HEK293 (cell line): ENCODE results near the gene OR4D9.
A peak's percentile ranks its signal among the peaks of the same experiment; 100 is the strongest.

Experiments used
- BCL11A ChIP-seq: fragments of 450-650 bp; formaldehyde crosslinking; IDR thresholded peaks from 2 replicates; pipeline ENCODE4 v1.5.1; 2016; ENCODE audit warnings: low read depth, missing biosample characterization, missing genetic modification characterization
- GLI4 ChIP-seq: fragments of 450-650 bp; formaldehyde crosslinking; IDR thresholded peaks from 2 replicates; pipeline ENCODE4 v1.5.1; 2016; ENCODE audit warnings: missing biosample characterization, missing genetic modification characterization
- GLIS1 ChIP-seq: fragments of 450-650 bp; formaldehyde crosslinking; IDR thresholded peaks from 2 replicates; pipeline ENCODE4 v1.5.1; 2016; ENCODE audit warnings: missing biosample characterization, missing genetic modification characterization
- HIC1 ChIP-seq: fragments of 450-650 bp; formaldehyde crosslinking; IDR thresholded peaks from 2 replicates; pipeline ENCODE4 v1.5.1; 2016; ENCODE audit warnings: missing biosample characterization, missing genetic modification characterization
- IKZF3 ChIP-seq: fragments of 450-650 bp; IDR thresholded peaks from 2 replicates; pipeline ENCODE4 v1.5.0; 2018; ENCODE audit warnings: missing biosample characterization, mild to moderate bottlenecking, missing genetic modification characterization, moderate library complexity
- INSM2 ChIP-seq: fragments of 450-650 bp; formaldehyde crosslinking; IDR thresholded peaks from 2 replicates; pipeline ENCODE4 v1.5.1; 2016; ENCODE audit warnings: missing biosample characterization, missing genetic modification characterization
- PRDM10 ChIP-seq: fragments of 450-650 bp; formaldehyde crosslinking; IDR thresholded peaks from 2 replicates; pipeline ENCODE4 v1.5.1; 2016; ENCODE audit warnings: missing biosample characterization, missing genetic modification characterization
- REPIN1 ChIP-seq: fragments of 450-650 bp; formaldehyde crosslinking; IDR thresholded peaks from 2 replicates; pipeline ENCODE4 v1.5.1; 2017; ENCODE audit warnings: missing biosample characterization, missing genetic modification characterization, low read depth
- YY1 ChIP-seq: fragments of 450-650 bp; formaldehyde crosslinking; IDR thresholded peaks from 2 replicates; pipeline ENCODE4 v1.5.1; 2018; ENCODE audit warnings: missing biosample characterization, missing genetic modification characterization
- ZNF133 ChIP-seq: fragments of 450-650 bp; formaldehyde crosslinking; IDR thresholded peaks from 2 replicates; pipeline ENCODE4 v1.5.1; 2016; ENCODE audit warnings: missing biosample characterization, missing genetic modification characterization
- ZNF138 ChIP-seq: fragments of 450-650 bp; formaldehyde crosslinking; IDR thresholded peaks from 2 replicates; pipeline ENCODE4 v1.5.1; 2016; ENCODE audit warnings: missing biosample characterization, missing genetic modification characterization, borderline replicate concordance
- ZNF146 ChIP-seq: fragments of 450-650 bp; formaldehyde crosslinking; IDR thresholded peaks from 2 replicates; pipeline ENCODE4 v1.5.1; 2016; ENCODE audit warnings: missing biosample characterization, missing genetic modification characterization
- ZNF18 ChIP-seq: fragments of 450-650 bp; formaldehyde crosslinking; IDR thresholded peaks from 2 replicates; pipeline ENCODE4 v1.5.1; 2016; ENCODE audit warnings: missing biosample characterization, missing genetic modification characterization
- ZNF223 ChIP-seq: fragments of 450-650 bp; formaldehyde crosslinking; IDR thresholded peaks from 2 replicates; pipeline ENCODE4 v1.5.1; 2016; ENCODE audit warnings: missing biosample characterization, missing genetic modification characterization
- ZNF324 ChIP-seq: fragments of 450-650 bp; formaldehyde crosslinking; IDR thresholded peaks from 2 replicates; pipeline ENCODE4 v1.5.1; 2016; ENCODE audit warnings: missing biosample characterization, missing genetic modification characterization
- ZNF433 ChIP-seq: fragments of 450-650 bp; formaldehyde crosslinking; IDR thresholded peaks from 2 replicates; pipeline ENCODE4 v1.5.1; 2016; ENCODE audit warnings: missing biosample characterization, missing genetic modification characterization, low read depth
- ZNF513 ChIP-seq: fragments of 450-650 bp; IDR thresholded peaks from 2 replicates; pipeline ENCODE4 v1.5.1; 2018; ENCODE audit warnings: missing biosample characterization, missing genetic modification characterization
- ZNF514 ChIP-seq: fragments of 450-650 bp; formaldehyde crosslinking; IDR thresholded peaks from 2 replicates; pipeline ENCODE4 v1.5.1; 2016; ENCODE audit warnings: missing biosample characterization, missing genetic modification characterization
- ZNF544 ChIP-seq: fragments of 450-650 bp; formaldehyde crosslinking; IDR thresholded peaks from 2 replicates; pipeline ENCODE4 v1.5.0; 2017; ENCODE audit warnings: missing biosample characterization, missing genetic modification characterization
- ZNF555 ChIP-seq: fragments of 450-650 bp; formaldehyde crosslinking; conservative IDR thresholded peaks from 2 replicates; pipeline ENCODE4 v1.5.1; 2017; ENCODE audit warnings: missing biosample characterization, mild to moderate bottlenecking, missing genetic modification characterization, inconsistent platforms
- ZNF561 ChIP-seq: fragments of 450-650 bp; IDR thresholded peaks from 2 replicates; pipeline ENCODE4 v1.5.1; 2018; ENCODE audit warnings: missing biosample characterization, missing genetic modification characterization, borderline replicate concordance
- ZNF596 ChIP-seq: fragments of 450-650 bp; IDR thresholded peaks from 2 replicates; pipeline ENCODE4 v1.5.0; 2018; ENCODE audit warnings: missing biosample characterization, mild to moderate bottlenecking, missing genetic modification characterization, moderate library complexity
- ZNF621 ChIP-seq: fragments of 450-650 bp; formaldehyde crosslinking; IDR thresholded peaks from 2 replicates; pipeline ENCODE4 v1.5.1; 2017; ENCODE audit warnings: missing biosample characterization, missing genetic modification characterization
- ZNF623 ChIP-seq: fragments of 450-650 bp; formaldehyde crosslinking; IDR thresholded peaks from 2 replicates; pipeline ENCODE4 v1.5.1; 2016; ENCODE audit warnings: missing biosample characterization, missing genetic modification characterization
- ZNF660 ChIP-seq: fragments of 450-650 bp; IDR thresholded peaks from 2 replicates; pipeline ENCODE4 v1.5.1; 2018; ENCODE audit warnings: missing biosample characterization, mild to moderate bottlenecking, missing genetic modification characterization
- ZNF792 ChIP-seq: fragments of 450-650 bp; formaldehyde crosslinking; IDR thresholded peaks from 2 replicates; pipeline ENCODE4 v1.5.1; 2016; ENCODE audit warnings: missing biosample characterization, missing genetic modification characterization
- ZNF837 ChIP-seq: fragments of 450-650 bp; formaldehyde crosslinking; IDR thresholded peaks from 2 replicates; pipeline ENCODE4 v1.5.1; 2016; ENCODE audit warnings: missing biosample characterization, missing genetic modification characterization
- ZNF843 ChIP-seq: fragments of 450-650 bp; formaldehyde crosslinking; IDR thresholded peaks from 2 replicates; pipeline ENCODE4 v1.5.1; 2016; ENCODE audit warnings: missing biosample characterization, missing genetic modification characterization
- ZSCAN16 ChIP-seq: fragments of 450-650 bp; formaldehyde crosslinking; IDR thresholded peaks from 2 replicates; pipeline ENCODE4 v1.5.1; 2016; ENCODE audit warnings: missing biosample characterization, missing genetic modification characterization
- ZSCAN23 ChIP-seq: fragments of 450-650 bp; formaldehyde crosslinking; IDR thresholded peaks from 2 replicates; pipeline ENCODE4 v1.5.1; 2016; ENCODE audit warnings: missing biosample characterization, missing genetic modification characterization
- ZSCAN30 ChIP-seq: fragments of 450-650 bp; IDR thresholded peaks from 2 replicates; pipeline ENCODE4 v1.5.1; 2018; ENCODE audit warnings: missing biosample characterization, mild to moderate bottlenecking, missing genetic modification characterization, moderate library complexity

The OR4D9 gene

GRCh38 chr11:59550368-59550841 is 39.1 kb downstream of the OR4D9 start (continued):
- peak; percentile 2; the same call in 1 of the 2 replicates for TF ChIP-seq GLIS1 (tag by site-specific recombination)
- TF ChIP-seq ZNF596 (tag by site-specific recombination) = peak; percentile 81
- TF ChIP-seq ZNF513 = no peak; the same call in 1 of the 2 replicates
- TF ChIP-seq ZNF146 (tag by site-specific recombination) = 0 out of 2 replicates have a peak, but pooled peaks have one; percentile 12
- no peak for TF ChIP-seq ZNF138 (tag by site-specific recombination)
- TF ChIP-seq ZSCAN16 (tag by site-specific recombination) = peak; percentile 54; the same call in 1 of the 2 replicates
- TF ChIP-seq YY1 (tag by site-specific recombination) = 0 out of 2 replicates have a peak, but pooled peaks have one; percentile 26
- no peak for TF ChIP-seq BCL11A (tag by site-specific recombination)
- no peak for TF ChIP-seq ZNF555 (tag by site-specific recombination)
- TF ChIP-seq REPIN1 (tag by site-specific recombination) = no peak
- peak; percentile 74 for TF ChIP-seq ZNF544 (tag by site-specific recombination)
- 0 out of 2 replicates have a peak, but pooled peaks have one; percentile 52 for TF ChIP-seq ZNF792 (tag by site-specific recombination)
- no peak for TF ChIP-seq ZNF514 (tag by site-specific recombination)
- peak; percentile 65; the same call in 1 of the 2 replicates for TF ChIP-seq ZNF133 (tag by site-specific recombination)
- peak; percentile 96 for TF ChIP-seq ZSCAN30 (tag by site-specific recombination)
- peak; percentile 31; the same call in 1 of the 2 replicates for TF ChIP-seq IKZF3 (tag by site-specific recombination)
- TF ChIP-seq HIC1 (tag by site-specific recombination) = peak; percentile 68
- TF ChIP-seq ZNF324 (tag by site-specific recombination) = peak; percentile 79; the same call in 1 of the 2 replicates
- TF ChIP-seq ZNF433 (tag by site-specific recombination) = 0 out of 2 replicates have a peak, but pooled peaks have one; percentile 10
- peak; percentile 100 for TF ChIP-seq ZNF837 (tag by site-specific recombination)
- peak; percentile 99 for TF ChIP-seq ZNF561
- peak; percentile 66; the same call in 1 of the 2 replicates for TF ChIP-seq ZNF223
- no peak for TF ChIP-seq ZNF621 (tag by site-specific recombination)
- TF ChIP-seq ZNF623 = peak; percentile 69
- peak; percentile 53 for TF ChIP-seq ZNF843 (tag by site-specific recombination)
- peak; percentile 29; the same call in 1 of the 2 replicates for TF ChIP-seq ZNF18 (tag by site-specific recombination)
- peak; percentile 45 for TF ChIP-seq INSM2
- peak; percentile 52; the same call in 1 of the 2 replicates for TF ChIP-seq PRDM10 (tag by site-specific recombination)
- TF ChIP-seq GLI4 (tag by site-specific recombination) = peak; percentile 63; the same call in 1 of the 2 replicates
- TF ChIP-seq ZNF660 = peak; percentile 92
- no peak for TF ChIP-seq ZSCAN23
